Panc1 (cell line): ENCODE measurements around the gene STARD13. TPM values are rescaled to one million over a fixed set of nuclear protein-coding genes. Genes with fewer than 3 reads are reported as not detected.

Source experiments
- ATAC-seq: fragments of 200-7000 bp; cut with Tn5 transposase; 2 replicates; pipeline ENCODE4 v1.9.1; 2020; ENCODE audit warnings: mild to moderate bottlenecking, moderate library complexity
- BruUV-seq: library from RNA; stranded (reverse); fragments of 400-500 nt; replicated peaks from 2 replicates; lab custom pipeline; 2021; lab: Mats Ljungman, UMichigan
- CTCF ChIA-PET: fragments of 300-600 bp; sonication (Branson Sonifier 250); formaldehyde crosslinking; loops from one replicate; lab custom pipeline; 2022; ENCODE audit warnings: antibody characterized with exemption; lab: Charles Lee
- POLR2A ChIA-PET: fragments of 300-600 bp; sonication (Branson Sonifier 250); formaldehyde crosslinking; loops from one replicate; lab custom pipeline; 2022; ENCODE audit warnings: antibody characterized with exemption; lab: Charles Lee
- DNase-seq: peaks from one replicate; pipeline ENCODE4 v3.0.0-alpha.2; 2010; ENCODE audit warnings: low read depth, low spot score
- H3K27ac ChIP-seq: 2 replicates; pipeline ENCODE4 v1.5.1; 2011; ENCODE audit warnings: mild to moderate bottlenecking, low read length, inconsistent platforms
- H3K27me3 ChIP-seq: fragments of 200-500 bp; sonication (Bioruptor generic); 2 replicates; pipeline ENCODE4 v1.6.0; 2014; ENCODE audit warnings: low read length, inconsistent platforms; ENCODE audit not compliant: control insufficient read depth, insufficient read depth
- H3K36me3 ChIP-seq: fragments of 200-500 bp; sonication (Bioruptor generic); 2 replicates; pipeline ENCODE4 v1.5.1; 2014; ENCODE audit warnings: inconsistent platforms, mild to moderate bottlenecking, low read length, moderate library complexity; ENCODE audit not compliant: control insufficient read depth, insufficient read depth
- H3K4me1 ChIP-seq: 2 replicates; pipeline ENCODE4 v1.5.1; 2011; ENCODE audit warnings: inconsistent platforms, mild to moderate bottlenecking, low read length, moderate library complexity; ENCODE audit not compliant: control insufficient read depth, insufficient read depth
- H3K4me3 ChIP-seq, 2 experiments: 2 replicates each; pipeline ENCODE4 v1.5.1; 2011 to 2012; ENCODE audit warnings: low read depth in 2 of 2, low read length in 2 of 2, mild to moderate bottlenecking in 2 of 2, inconsistent platforms in 1 of 2, moderate library complexity in 1 of 2
- H3K9me3 ChIP-seq: fragments of 200-500 bp; sonication (Bioruptor generic); 2 replicates; pipeline ENCODE4 v1.5.1; 2014; ENCODE audit warnings: low read depth, mild to moderate bottlenecking, inconsistent platforms, low read length, moderate library complexity; ENCODE audit not compliant: control insufficient read depth, insufficient read depth
- POLR2AphosphoS5 ChIP-seq: IDR thresholded peaks from 2 replicates; pipeline ENCODE4 v1.6.1; 2012; ENCODE audit warnings: mild to moderate bottlenecking, low read depth, low read length, moderate library complexity
- SIN3A ChIP-seq: IDR thresholded peaks from 2 replicates; pipeline ENCODE4 v1.6.1; 2012; ENCODE audit warnings: low read depth, mild to moderate bottlenecking, low read length, moderate library complexity, borderline replicate concordance; ENCODE audit not compliant: insufficient read depth
- TCF7L2 ChIP-seq: IDR thresholded peaks from 2 replicates; pipeline ENCODE4 v1.6.1; 2011; ENCODE audit warnings: mild to moderate bottlenecking, low read depth, low read length, inconsistent platforms
- in situ Hi-C: cut with HindIII; loops from 2 replicates; pipeline ENCODE4 v1.10.0; 2016; ENCODE audit warnings: low sequenced_read_pairs, low pct_unique_long_range_greater_than_20kb
- intact Hi-C: fragments of 100-400 bp; cut with micrococcal nuclease; formaldehyde crosslinking; loops from one replicate; pipeline ENCODE4 v1.10.0; 2022; ENCODE audit not compliant: unreplicated experiment
- total RNA-seq: library from RNA; stranded (reverse); gene quantifications from one replicate; pipeline ENCODE4 v1.2.1, GENCODE V29; 2021; ENCODE audit not compliant: unreplicated experiment
- TF ChIP-seq, protein P1 (sequence below): fragments of 450-650 bp; IDR thresholded peaks from 2 replicates; pipeline ENCODE4 v1.5.1; 2017; ENCODE audit warnings: mild to moderate bottlenecking
- TF ChIP-seq, protein P2 (sequence below), 2 experiments: IDR thresholded peaks; 2 replicates each; pipeline ENCODE4 v1.6.1; 2011 to 2012; ENCODE audit warnings: low read depth in 2 of 2, control low read depth in 1 of 2, low read length in 1 of 2, mild to moderate bottlenecking in 1 of 2, moderate library complexity in 1 of 2; ENCODE audit not compliant: insufficient read depth in 1 of 2

STARD13 gene
- total RNA-seq, 1 experiment from 2014 or later, result 6.5 TPM

DNA sequence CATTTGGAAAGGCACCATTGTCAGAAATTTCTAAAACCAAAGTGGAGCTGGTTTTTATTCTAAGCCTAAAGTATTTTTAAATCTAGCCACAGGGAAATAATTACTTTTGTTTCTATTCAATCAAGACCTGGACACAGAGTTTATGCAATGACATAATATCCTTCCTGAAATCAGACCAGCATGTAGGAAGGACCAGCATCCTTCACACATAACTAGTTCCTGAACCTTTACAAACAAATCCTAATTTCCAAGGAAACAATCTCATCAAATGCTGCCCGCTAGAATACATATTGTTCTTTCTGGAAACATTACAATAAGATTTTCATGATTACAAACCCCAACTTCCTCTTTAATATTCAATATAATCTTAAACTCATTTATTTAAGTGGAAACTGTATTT, 1.5 kb downstream of the STARD13 start:
- TF ChIP-seq, protein P1, sequence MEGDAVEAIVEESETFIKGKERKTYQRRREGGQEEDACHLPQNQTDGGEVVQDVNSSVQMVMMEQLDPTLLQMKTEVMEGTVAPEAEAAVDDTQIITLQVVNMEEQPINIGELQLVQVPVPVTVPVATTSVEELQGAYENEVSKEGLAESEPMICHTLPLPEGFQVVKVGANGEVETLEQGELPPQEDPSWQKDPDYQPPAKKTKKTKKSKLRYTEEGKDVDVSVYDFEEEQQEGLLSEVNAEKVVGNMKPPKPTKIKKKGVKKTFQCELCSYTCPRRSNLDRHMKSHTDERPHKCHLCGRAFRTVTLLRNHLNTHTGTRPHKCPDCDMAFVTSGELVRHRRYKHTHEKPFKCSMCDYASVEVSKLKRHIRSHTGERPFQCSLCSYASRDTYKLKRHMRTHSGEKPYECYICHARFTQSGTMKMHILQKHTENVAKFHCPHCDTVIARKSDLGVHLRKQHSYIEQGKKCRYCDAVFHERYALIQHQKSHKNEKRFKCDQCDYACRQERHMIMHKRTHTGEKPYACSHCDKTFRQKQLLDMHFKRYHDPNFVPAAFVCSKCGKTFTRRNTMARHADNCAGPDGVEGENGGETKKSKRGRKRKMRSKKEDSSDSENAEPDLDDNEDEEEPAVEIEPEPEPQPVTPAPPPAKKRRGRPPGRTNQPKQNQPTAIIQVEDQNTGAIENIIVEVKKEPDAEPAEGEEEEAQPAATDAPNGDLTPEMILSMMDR, result no peak
- TF ChIP-seq TCF7L2 (no peak), POLR2AphosphoS5 (no peak), SIN3A (no peak)
- TF ChIP-seq, protein P2, sequence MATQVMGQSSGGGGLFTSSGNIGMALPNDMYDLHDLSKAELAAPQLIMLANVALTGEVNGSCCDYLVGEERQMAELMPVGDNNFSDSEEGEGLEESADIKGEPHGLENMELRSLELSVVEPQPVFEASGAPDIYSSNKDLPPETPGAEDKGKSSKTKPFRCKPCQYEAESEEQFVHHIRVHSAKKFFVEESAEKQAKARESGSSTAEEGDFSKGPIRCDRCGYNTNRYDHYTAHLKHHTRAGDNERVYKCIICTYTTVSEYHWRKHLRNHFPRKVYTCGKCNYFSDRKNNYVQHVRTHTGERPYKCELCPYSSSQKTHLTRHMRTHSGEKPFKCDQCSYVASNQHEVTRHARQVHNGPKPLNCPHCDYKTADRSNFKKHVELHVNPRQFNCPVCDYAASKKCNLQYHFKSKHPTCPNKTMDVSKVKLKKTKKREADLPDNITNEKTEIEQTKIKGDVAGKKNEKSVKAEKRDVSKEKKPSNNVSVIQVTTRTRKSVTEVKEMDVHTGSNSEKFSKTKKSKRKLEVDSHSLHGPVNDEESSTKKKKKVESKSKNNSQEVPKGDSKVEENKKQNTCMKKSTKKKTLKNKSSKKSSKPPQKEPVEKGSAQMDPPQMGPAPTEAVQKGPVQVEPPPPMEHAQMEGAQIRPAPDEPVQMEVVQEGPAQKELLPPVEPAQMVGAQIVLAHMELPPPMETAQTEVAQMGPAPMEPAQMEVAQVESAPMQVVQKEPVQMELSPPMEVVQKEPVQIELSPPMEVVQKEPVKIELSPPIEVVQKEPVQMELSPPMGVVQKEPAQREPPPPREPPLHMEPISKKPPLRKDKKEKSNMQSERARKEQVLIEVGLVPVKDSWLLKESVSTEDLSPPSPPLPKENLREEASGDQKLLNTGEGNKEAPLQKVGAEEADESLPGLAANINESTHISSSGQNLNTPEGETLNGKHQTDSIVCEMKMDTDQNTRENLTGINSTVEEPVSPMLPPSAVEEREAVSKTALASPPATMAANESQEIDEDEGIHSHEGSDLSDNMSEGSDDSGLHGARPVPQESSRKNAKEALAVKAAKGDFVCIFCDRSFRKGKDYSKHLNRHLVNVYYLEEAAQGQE (IDR thresholded peaks at IDR 0.05; ENCODE audit: insufficient read depth in 1 of 2, low read depth in 2 of 2, low read length in 1 of 2), result no peak
- in situ Hi-C loops (no loop called here), intact Hi-C loops (no loop called here)
- Histone ChIP-seq H3K27ac (peak overlapping the region; percentile 90), H3K36me3 (no peaks in the 10 kb centered on the region), H3K27me3 (no peaks in the 10 kb centered on the region), H3K4me3 (peak overlapping the region; percentile 74 to 88), H3K9me3 (no peaks in the 10 kb centered on the region), H3K4me1 (peaks cover 28% of the 10 kb centered on the region)
- POLR2A ChIA-PET, result no interaction called here
- ATAC-seq, result no peak
- CTCF ChIA-PET, result no interaction called here
- no TSS peak for BruUV-seq
- no peak for DNase-seq

DNA sequence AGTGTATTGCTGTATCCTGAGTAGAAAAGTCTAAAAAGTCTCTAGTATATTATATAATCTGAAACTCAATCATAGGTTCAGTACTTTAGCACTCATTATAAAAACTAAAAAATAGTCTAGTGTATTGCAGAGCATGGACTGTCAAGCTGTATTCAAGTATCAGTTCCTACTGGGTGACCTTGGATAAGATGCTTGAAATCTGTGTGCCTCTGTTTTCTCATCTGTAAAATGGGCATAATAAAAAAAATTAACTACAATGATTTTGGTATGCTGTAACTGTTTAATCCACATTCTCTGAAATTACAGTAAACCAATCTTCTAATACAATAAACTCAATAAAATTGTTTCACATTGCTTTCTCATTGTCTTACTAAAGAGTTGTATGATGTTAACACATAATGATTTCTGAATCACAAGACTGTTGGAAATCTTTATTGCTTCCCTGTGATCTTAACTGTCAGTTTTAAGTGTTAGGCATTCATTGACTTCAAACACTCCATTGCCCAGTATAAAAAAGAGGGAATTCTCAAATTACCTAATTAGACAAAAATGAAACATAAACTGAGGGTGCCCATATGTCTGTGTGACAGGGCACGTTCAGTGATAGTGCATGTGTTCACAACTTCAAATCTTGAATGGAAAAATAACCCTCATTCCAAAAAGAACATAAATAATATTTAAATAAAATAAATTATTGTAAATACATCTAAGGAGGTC, 2.2 kb downstream of the STARD13 start:
- intact Hi-C loops, result no loop called here
- ATAC-seq (no peak), DNase-seq (no peak)
- POLR2A ChIA-PET, result interaction anchor here (0.5 kb wide), 1 partner anchor 88 kb away, joined by 3 read pairs; no protein-coding TSS in a partner anchor
- no peaks in the 10 kb centered on the region for H3K36me3 ChIP-seq
- in situ Hi-C loops, result no loop called here
- CTCF ChIA-PET, result no interaction called here
- TF ChIP-seq, protein P2 (IDR thresholded peaks at IDR 0.05; ENCODE audit: insufficient read depth in 1 of 2, low read depth in 2 of 2, low read length in 1 of 2), result no peak
- no peak for TF ChIP-seq SIN3A
- no peak for TF ChIP-seq TCF7L2
- TF ChIP-seq POLR2AphosphoS5, result no peak
- TF ChIP-seq, protein P1, result no peak
- no TSS peak for BruUV-seq
- peak overlapping the region; percentile 74 to 88 for H3K4me3 ChIP-seq
- H3K27ac ChIP-seq, result peak overlapping the region; percentile 90
- H3K9me3 ChIP-seq, result no peaks in the 10 kb centered on the region
- H3K4me1 ChIP-seq, result peaks cover 31% of the 10 kb centered on the region
- H3K27me3 ChIP-seq, result no peaks in the 10 kb centered on the region
